Measurements from ENCODE around the gene C20orf96.

- TF ChIP-seq REST (IDR thresholded peaks at IDR 0.05; ENCODE audit: borderline replicate concordance) (no peak), CTCF (IDR thresholded peaks at IDR 0.05; ENCODE audit: poor library complexity, severe bottlenecking) (no peak), POLR2AphosphoS5 (IDR thresholded peaks at IDR 0.05) (no peak), SMC3 (conservative IDR thresholded peaks at IDR 0.05; ENCODE audit: poor library complexity) (peak; percentile 5), TAF1 (IDR thresholded peaks at IDR 0.05; ENCODE audit: low read depth) (no peak), EZH2 (IDR thresholded peaks at IDR 0.05; ENCODE audit: borderline replicate concordance, insufficient read depth, low read length, poor library complexity, severe bottlenecking) (no peak)
These were observed 862 bp downstream of the C20orf96 start for GRCh38 chr20:289693-290083.

Data from neural cell (in vitro differentiated cells).